H1 (cell line): ENCODE measurements around the gene RMDN3. TPM values are rescaled to one million over a fixed set of nuclear protein-coding genes. Genes with fewer than 3 reads are reported as not detected.

ENCODE experiments used
- CTCF ChIA-PET: fragments of 300-600 bp; sonication (Branson Sonifier 250); formaldehyde crosslinking; loops from one replicate; lab custom pipeline; 2021; ENCODE audit not compliant: partially characterized antibody; lab: Charles Lee
- POLR2A ChIA-PET: fragments of 300-600 bp; sonication (Branson Sonifier 250); formaldehyde crosslinking; loops from one replicate; lab custom pipeline; 2021; ENCODE audit warnings: inconsistent platforms; ENCODE audit not compliant: partially characterized antibody; lab: Charles Lee
- DNase-seq, 2 experiments: peaks; one replicate each; pipeline versions ENCODE4 v3.0.0 to v3.0.0-alpha.2; 2010 to 2022; ENCODE audit warnings: low spot score in 2 of 2, low read depth in 1 of 2, mixed read lengths in 1 of 2
- FAIRE-seq: peaks from 2 replicates; lab custom pipeline; 2011; peaks lifted over from hg19 to GRCh38; lab: Jason Lieb, UNC
- H2AFZ ChIP-seq: 2 replicates; pipeline ENCODE4 v1.8.1; 2012; ENCODE audit warnings: low read length, inconsistent platforms
- H2AK5ac ChIP-seq: 2 replicates; pipeline ENCODE4 v1.6.1; 2013; ENCODE audit warnings: low read depth, low read length
- H2BK120ac ChIP-seq: replicated peaks from 2 replicates; pipeline ENCODE3; 2013; ENCODE audit warnings: low read depth, low read length, inconsistent platforms
- H2BK12ac ChIP-seq: 2 replicates; pipeline ENCODE4 v1.6.1; 2013; ENCODE audit warnings: low read depth, low read length
- H2BK15ac ChIP-seq: 2 replicates; pipeline ENCODE4 v1.6.1; 2013; ENCODE audit warnings: low read length
- H2BK20ac ChIP-seq: 2 replicates; pipeline ENCODE4 v1.6.1; 2013; ENCODE audit warnings: low read length
- H2BK5ac ChIP-seq: 2 replicates; pipeline ENCODE4 v1.6.1; 2013; ENCODE audit warnings: low read depth, low read length
- H3K14ac ChIP-seq: 2 replicates; pipeline ENCODE4 v1.6.1; 2013; ENCODE audit warnings: inconsistent platforms; ENCODE audit not compliant: insufficient read length
- H3K18ac ChIP-seq: 2 replicates; pipeline ENCODE4 v1.6.1; 2013; ENCODE audit warnings: low read length; ENCODE audit errors: extremely low read depth
- H3K23ac ChIP-seq: 2 replicates; pipeline ENCODE4 v1.6.1; 2013; ENCODE audit warnings: inconsistent platforms; ENCODE audit not compliant: insufficient read length
- H3K23me2 ChIP-seq: 2 replicates; pipeline ENCODE4 v1.6.1; 2013; ENCODE audit warnings: low read depth, low read length
- H3K27ac ChIP-seq: 2 replicates; pipeline ENCODE4 v1.6.1; 2011; ENCODE audit warnings: low read depth, low read length, inconsistent platforms
- H3K27me3 ChIP-seq, 4 experiments: replicated peaks in 1 of 4; 1 replicate in 1 of 4; 2 replicates in 3 of 4; pipeline versions ENCODE4 v1.6.1 to v1.8.1; 2011 to 2013; ENCODE audit warnings: low read length in 3 of 4, mild to moderate bottlenecking in 3 of 4, inconsistent platforms in 2 of 4, mixed read lengths in 2 of 4, moderate library complexity in 1 of 4; ENCODE audit not compliant: control insufficient read depth in 3 of 4, insufficient read depth in 3 of 4; ENCODE audit errors: extremely low read depth in 1 of 4
- H3K36me3 ChIP-seq, 4 experiments: 2 replicates each; pipeline versions ENCODE4 v1.6.1 to v1.8.1; 2011 to 2013; ENCODE audit warnings: mild to moderate bottlenecking in 4 of 4, low read length in 3 of 4, moderate library complexity in 2 of 4, control low read depth in 1 of 4, inconsistent platforms in 1 of 4; ENCODE audit not compliant: insufficient read depth in 4 of 4, control insufficient read depth in 2 of 4
- H3K4ac ChIP-seq: replicated peaks from 2 replicates; pipeline ENCODE3; 2013; ENCODE audit warnings: low read length, low read depth, mixed read lengths, inconsistent platforms; ENCODE audit not compliant: insufficient read length
- H3K4me1 ChIP-seq, 4 experiments: replicated peaks in 1 of 4; 1 replicate in 1 of 4; 2 replicates in 3 of 4; pipeline versions ENCODE4 v1.6.1 to v1.8.1; 2011 to 2013; ENCODE audit warnings: low read length in 3 of 4, inconsistent platforms in 2 of 4, mixed read lengths in 1 of 4; ENCODE audit not compliant: insufficient read depth in 4 of 4, control insufficient read depth in 3 of 4
- H3K4me2 ChIP-seq, 2 experiments: 2 replicates each; pipeline versions ENCODE4 v1.6.1 to v1.8.1; 2011 to 2013; ENCODE audit warnings: low read depth in 2 of 2, low read length in 2 of 2, control low read depth in 1 of 2, inconsistent platforms in 1 of 2, mild to moderate bottlenecking in 1 of 2; ENCODE audit not compliant: insufficient read depth in 1 of 2
- H3K4me3 ChIP-seq, 4 experiments: fragments of 200-600, 300-600 bp in 1 of 4; sonication (generic), shearing (Covaris generic), sonication (Bioruptor Twin) in 1 of 4; 2 replicates each; pipeline versions ENCODE4 v1.5.1 to v1.8.1; 2011 to 2016; ENCODE audit warnings: low read length in 4 of 4, low read depth in 3 of 4, control low read depth in 2 of 4, inconsistent platforms in 2 of 4, mild to moderate bottlenecking in 2 of 4, mixed read lengths in 1 of 4, moderate library complexity in 1 of 4; ENCODE audit not compliant: insufficient read depth in 2 of 4; ENCODE audit errors: extremely low read depth in 1 of 4
- H3K56ac ChIP-seq: replicated peaks from 2 replicates; pipeline ENCODE3; 2013; ENCODE audit warnings: low read depth, mild to moderate bottlenecking, mixed read lengths, low read length, inconsistent platforms; ENCODE audit not compliant: insufficient read length
- H3K79me1 ChIP-seq: 2 replicates; pipeline ENCODE4 v1.6.1; 2013; ENCODE audit warnings: low read depth, low read length, control low read depth
- H3K79me2 ChIP-seq, 2 experiments: 2 replicates each; pipeline versions ENCODE4 v1.6.1 to v1.8.1; 2012 to 2013; ENCODE audit warnings: low read length in 2 of 2, mild to moderate bottlenecking in 2 of 2, inconsistent platforms in 1 of 2; ENCODE audit not compliant: insufficient read depth in 2 of 2, control insufficient read depth in 1 of 2
- H3K9ac ChIP-seq, 4 experiments: replicated peaks in 1 of 4; 1 replicate in 1 of 4; 2 replicates in 3 of 4; pipeline versions ENCODE4 v1.6.1 to v1.8.1; 2011 to 2013; ENCODE audit warnings: low read depth in 3 of 4, low read length in 3 of 4, control low read depth in 2 of 4, mild to moderate bottlenecking in 2 of 4, moderate library complexity in 2 of 4, inconsistent platforms in 1 of 4; ENCODE audit errors: extremely low read depth in 1 of 4
- H3K9me3 ChIP-seq, 2 experiments: 2 replicates each; pipeline versions ENCODE4 v1.6.1 to v1.8.1; 2012 to 2013; ENCODE audit warnings: mild to moderate bottlenecking in 2 of 2, moderate library complexity in 2 of 2, control low read depth in 1 of 2, inconsistent platforms in 1 of 2, low read depth in 1 of 2, low read length in 1 of 2, mixed read lengths in 1 of 2; ENCODE audit not compliant: insufficient read depth in 2 of 2
- H4K20me1 ChIP-seq, 2 experiments: replicated peaks in 1 of 2; 2 replicates each; pipeline versions ENCODE3 to v1.8.1; 2011 to 2013; ENCODE audit warnings: inconsistent platforms in 2 of 2, low read length in 2 of 2, mild to moderate bottlenecking in 1 of 2; ENCODE audit not compliant: insufficient read depth in 2 of 2, control insufficient read depth in 1 of 2
- H4K5ac ChIP-seq: 2 replicates; pipeline ENCODE4 v1.6.1; 2013; ENCODE audit warnings: low read length, low read depth, mixed read lengths, inconsistent platforms; ENCODE audit not compliant: insufficient read length
- H4K8ac ChIP-seq: 2 replicates; pipeline ENCODE4 v1.8.0; 2013; ENCODE audit warnings: mild to moderate bottlenecking, moderate library complexity, low read length, inconsistent platforms; ENCODE audit not compliant: insufficient read depth; ENCODE audit errors: extremely low read depth
- H4K91ac ChIP-seq: replicated peaks from 2 replicates; pipeline ENCODE3; 2013; ENCODE audit warnings: low read length, mixed read lengths, inconsistent platforms; ENCODE audit not compliant: insufficient read length
- ASH2L ChIP-seq: fragments of 200-600, 300-600 bp; sonication (generic); IDR thresholded peaks from one replicate; pipeline ENCODE4 v1.7.1; 2017; ENCODE audit warnings: low read length
- BCL11A ChIP-seq, 2 experiments: IDR thresholded peaks; one replicate each; pipeline ENCODE4 v1.6.1; 2011; ENCODE audit warnings: low read depth in 2 of 2, low read length in 2 of 2, mild to moderate bottlenecking in 2 of 2
- BRCA1 ChIP-seq: IDR thresholded peaks from 2 replicates; pipeline ENCODE4 v1.6.1; 2012; ENCODE audit warnings: low read depth, low read length, improper control_type of control experiment
- HDAC2 ChIP-seq, 2 experiments: fragments of 300-600 bp in 1 of 2; sonication (generic) in 1 of 2; IDR thresholded peaks; 2 replicates each; pipeline ENCODE4 v1.6.1; 2011 to 2012; ENCODE audit warnings: low read depth in 2 of 2, low read length in 2 of 2, mild to moderate bottlenecking in 2 of 2, moderate library complexity in 2 of 2, borderline replicate concordance in 1 of 2, inconsistent platforms in 1 of 2
- KDM4A ChIP-seq: IDR thresholded peaks from one replicate; pipeline ENCODE4 v1.7.1; 2012; ENCODE audit warnings: low read depth, mild to moderate bottlenecking, moderate library complexity, low read length, inconsistent platforms; ENCODE audit not compliant: severe bottlenecking
- SIN3A ChIP-seq, 2 experiments: IDR thresholded peaks in 1 of 2; conservative IDR thresholded peaks in 1 of 2; 2 replicates each; pipeline ENCODE4 v1.6.1; 2011 to 2012; ENCODE audit warnings: low read length in 2 of 2, improper control_type of control experiment in 1 of 2, low read depth in 1 of 2, mild to moderate bottlenecking in 1 of 2
- SIX5 ChIP-seq: IDR thresholded peaks from 2 replicates; pipeline ENCODE4 v1.6.1; 2011; ENCODE audit warnings: mild to moderate bottlenecking, low read depth, low read length
- SP1 ChIP-seq: IDR thresholded peaks from 2 replicates; pipeline ENCODE4 v1.6.1; 2011; ENCODE audit warnings: low read depth, low read length
- TEAD4 ChIP-seq: IDR thresholded peaks from 2 replicates; pipeline ENCODE4 v1.6.1; 2012; ENCODE audit warnings: low read depth, low read length, inconsistent platforms, mixed read lengths
- WGBS, 2 experiments: shearing (Covaris generic) in 1 of 2; methylation state at CpG; one replicate each; pipeline versions ENCODE4 v1.1.6 to v1.1.7; 2013 to 2015; ENCODE audit warnings: low lambda C conversion rate in 2 of 2, mixed read lengths in 2 of 2, inconsistent platforms in 1 of 2, low coverage in 1 of 2, missing lambda C conversion rate in 1 of 2; ENCODE audit not compliant: insufficient replicate concordance in 2 of 2, insufficient coverage in 1 of 2, insufficient read length in 1 of 2; ENCODE audit errors: extremely low coverage in 1 of 2, missing lambda C conversion rate in 1 of 2; 5-methylcytosine and 5-hydroxymethylcytosine counted together
- polyA plus RNA-seq, 7 experiments: library from polyadenylated mRNA; depleted of rRNA in 3 of 7; stranded (reverse) in 5 of 7; unstranded in 2 of 7; fragments of >200 nt in 5 of 7; fragments of 200-250 nt in 2 of 7; gene quantifications; 1 replicate in 5 of 7; 2 replicates in 1 of 7; 4 replicates in 1 of 7; pipeline versions ENCODE4 v1.2.1 to v1.2.3, GENCODE V29; 2011 to 2013; ENCODE audit warnings: missing spikeins in 2 of 7, mixed read lengths in 2 of 7
- total RNA-seq: library from RNA; stranded (reverse); fragmentation: NEBNext Ultra II Directional; extraction: Animal tissue kit (Norgen Biotek cat#: 25700); gene quantifications from 2 replicates; pipeline ENCODE4 v1.2.1, GENCODE V29; 2021
- TF ChIP-seq, protein P1 (sequence below), 3 experiments: IDR thresholded peaks; 1 replicate in 2 of 3; 2 replicates in 1 of 3; pipeline versions ENCODE4 v1.5.1 to v1.6.1; 2011; ENCODE audit warnings: low read length in 3 of 3, mild to moderate bottlenecking in 3 of 3, inconsistent platforms in 2 of 3, low read depth in 1 of 3, moderate library complexity in 1 of 3; ENCODE audit not compliant: insufficient read depth in 1 of 3; ENCODE audit errors: control extremely low read depth in 1 of 3

RMDN3 gene
- total and polyA plus RNA-seq, 2 of the 8 experiments (the other 6 are each of a cell fraction or from before 2014, with no cell fraction given): 10.8 to 24.1 TPM

DNA sequence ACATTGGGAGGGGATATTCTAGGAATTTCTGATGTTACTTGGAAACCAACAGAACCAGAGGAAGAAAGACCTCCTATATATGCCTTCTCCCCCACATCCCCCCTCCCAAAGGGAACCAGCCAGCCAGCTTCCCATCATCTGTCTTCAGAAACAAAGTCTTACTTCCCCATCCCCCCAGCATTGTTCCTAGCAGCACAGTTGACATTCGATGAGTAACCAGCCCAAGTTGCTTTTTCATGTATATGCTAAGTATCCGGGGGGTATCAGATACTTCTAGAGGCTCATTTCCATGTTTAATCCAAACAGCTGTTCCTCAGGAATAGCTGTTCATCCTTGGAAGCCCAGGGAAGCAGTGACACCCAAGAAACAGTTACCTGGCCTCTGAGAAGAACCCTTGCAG, 16.0 kb downstream of the RMDN3 start:
- Histone ChIP-seq H3K23ac (no peak overlapping the region), H2BK5ac (0 out of 2 replicates have a peak overlapping the region, but pooled peaks have one; percentile 46), H2AK5ac (no peak overlapping the region), H4K91ac (no peak overlapping the region), H2BK12ac (no peak overlapping the region), H3K9me3 (no peaks in the 10 kb centered on the region), H3K4me1 (peaks cover 12 to 18% (median 17%) of the 10 kb centered on the region in 4 experiments), H3K79me1 (no peaks in the 10 kb centered on the region), H3K27me3 (no peaks in the 10 kb centered on the region), H4K8ac (no peak overlapping the region), H3K9ac (no peak overlapping the region), H3K14ac (no peak overlapping the region), H2AFZ (no peak overlapping the region), H3K4me2 (peak overlapping the region; percentile 31 to 53; a peak in 3 of 4 replicates), H4K5ac (no peak overlapping the region), H3K23me2 (no peaks in the 10 kb centered on the region), H3K36me3 (peaks cover 3 to 35% (median 23%) of the 10 kb centered on the region in 4 experiments; a peak in 6 of 8 replicates), H3K18ac (no peak overlapping the region), H3K4ac (no peak overlapping the region), H3K56ac (no peak overlapping the region), H3K79me2 (no peaks in the 10 kb centered on the region), H2BK20ac (no peak overlapping the region), H2BK15ac (no peak overlapping the region), H3K27ac (peak overlapping the region; percentile 30; the same call in 1 of the 2 replicates), H2BK120ac (no peak overlapping the region), H3K4me3 (peak overlapping the region in 1 of 4 experiments; percentile 19; a peak in 1 of 8 replicates), H4K20me1 (peaks cover 0 to 1% of the 10 kb centered on the region in 2 experiments)
- 17% methylated on average over 2 of the region's 2 CpGs; no CpG with 5 or more reads in 1 of the 2 experiments for WGBS, 2 experiments
- ChIA-PET CTCF (interaction anchor here (0.6 to 4.2 kb wide), 24 partner anchors 8 to 237 kb away, joined by 3 to 22 read pairs (median 6); partner anchors contain the start of genes DLL4, RAD51 and VPS18), POLR2A (interaction anchor here (0.6 to 2.6 kb wide), 18 partner anchors 8 to 155 kb away, joined by 3 to 11 read pairs (median 4); partner anchors contain the start of genes RAD51 and VPS18)
- FAIRE-seq: peak; percentile 87
- no peak for DNase-seq
- TF ChIP-seq SP1 (peak; percentile 59; the same call in 1 of the 2 replicates), SIX5 (no peak), BCL11A (IDR thresholded peaks at IDR 0.05; ENCODE audit: low read depth in 2 of 2, low read length in 2 of 2) (no peak), KDM4A (no peak), TEAD4 (no peak), ASH2L (peak; percentile 42), HDAC2 (IDR thresholded peaks at IDR 0.05; ENCODE audit: borderline replicate concordance in 1 of 2, low read depth in 2 of 2, low read length in 2 of 2) (0 out of 4 replicates have a peak, but pooled peaks of 1 of the 2 experiments have one; percentile 18), SIN3A (conservative IDR thresholded peaks at IDR 0.05 in 1 of 2, IDR thresholded peaks at IDR 0.05 in 1 of 2; ENCODE audit: low read depth in 1 of 2, low read length in 2 of 2) (peak in 1 of 2 experiments; percentile 85; a peak in 1 of 4 replicates), BRCA1 (no peak)
- TF ChIP-seq, protein P1, sequence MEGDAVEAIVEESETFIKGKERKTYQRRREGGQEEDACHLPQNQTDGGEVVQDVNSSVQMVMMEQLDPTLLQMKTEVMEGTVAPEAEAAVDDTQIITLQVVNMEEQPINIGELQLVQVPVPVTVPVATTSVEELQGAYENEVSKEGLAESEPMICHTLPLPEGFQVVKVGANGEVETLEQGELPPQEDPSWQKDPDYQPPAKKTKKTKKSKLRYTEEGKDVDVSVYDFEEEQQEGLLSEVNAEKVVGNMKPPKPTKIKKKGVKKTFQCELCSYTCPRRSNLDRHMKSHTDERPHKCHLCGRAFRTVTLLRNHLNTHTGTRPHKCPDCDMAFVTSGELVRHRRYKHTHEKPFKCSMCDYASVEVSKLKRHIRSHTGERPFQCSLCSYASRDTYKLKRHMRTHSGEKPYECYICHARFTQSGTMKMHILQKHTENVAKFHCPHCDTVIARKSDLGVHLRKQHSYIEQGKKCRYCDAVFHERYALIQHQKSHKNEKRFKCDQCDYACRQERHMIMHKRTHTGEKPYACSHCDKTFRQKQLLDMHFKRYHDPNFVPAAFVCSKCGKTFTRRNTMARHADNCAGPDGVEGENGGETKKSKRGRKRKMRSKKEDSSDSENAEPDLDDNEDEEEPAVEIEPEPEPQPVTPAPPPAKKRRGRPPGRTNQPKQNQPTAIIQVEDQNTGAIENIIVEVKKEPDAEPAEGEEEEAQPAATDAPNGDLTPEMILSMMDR (IDR thresholded peaks at IDR 0.05; ENCODE audit: control extremely low read depth in 1 of 3, insufficient read depth in 1 of 3, low read depth in 1 of 3, low read length in 3 of 3): no peak
